ENCODE data around the gene YPEL2.

YPEL2 gene

GRCh38 chr17:59361916-59362810, 30.7 kb downstream of the YPEL2 start:
- Mint-ChIP-seq H3K4me1 (peaks cover 77% of the 10 kb centered on the region), H3K36me3 (peaks cover 5% of the 10 kb centered on the region), H3K27ac (peak overlapping the region; percentile 96), H3K9me3 (no peaks in the 10 kb centered on the region), H3K4me3 (peak overlapping the region; percentile 67)
- ATAC-seq (peak; percentile 72), DNase-seq (ENCODE audit: low spot score in 2 of 2) (no peak)

- peaks cover 78% of the 10 kb centered on the region for H3K4me1 Mint-ChIP-seq
- H3K4me3 Mint-ChIP-seq, result peak overlapping the region; percentile 67
- no peak for ATAC-seq
- no peaks in the 10 kb centered on the region for H3K9me3 Mint-ChIP-seq
- peaks cover 5% of the 10 kb centered on the region for H3K36me3 Mint-ChIP-seq
- DNase-seq (ENCODE audit: low spot score in 2 of 2), result no peak
- H3K27ac Mint-ChIP-seq, result peak overlapping the region; percentile 96
Measured at GRCh38 chr17:59362811-59363205, 31.4 kb downstream of the YPEL2 start.

- Mint-ChIP-seq H3K36me3 (no peaks in the 10 kb centered on the region), H3K4me3 (peak overlapping the region; percentile 10), H3K9me3 (no peaks in the 10 kb centered on the region), H3K4me1 (peaks cover 72% of the 10 kb centered on the region), H3K27ac (peak overlapping the region; percentile 54)
- no peak for DNase-seq (ENCODE audit: low spot score in 2 of 2)
- no peak for ATAC-seq
Measured at GRCh38 chr17:59365383-59365981, 34.0 kb downstream of the YPEL2 start.

- H3K36me3 Mint-ChIP-seq, result no peaks in the 10 kb centered on the region
Measured at GRCh38 chr17:59366040-59366757, 34.7 kb downstream of the YPEL2 start.

GRCh38 chr17:59366773-59367656, 35.6 kb downstream of the YPEL2 start:
- Mint-ChIP-seq H3K9me3 (no peaks in the 10 kb centered on the region), H3K4me1 (peaks cover 72% of the 10 kb centered on the region), H3K4me3 (peak overlapping the region; percentile 10), H3K36me3 (no peaks in the 10 kb centered on the region), H3K27ac (peak overlapping the region; percentile 54)
- no peak for DNase-seq (ENCODE audit: low spot score in 2 of 2)
- no peak for ATAC-seq

More at GRCh38 chr17:59366040-59366757, 34.7 kb downstream of the YPEL2 start:
- Mint-ChIP-seq H3K4me3 (peak overlapping the region; percentile 10), H3K9me3 (no peaks in the 10 kb centered on the region), H3K4me1 (peaks cover 72% of the 10 kb centered on the region), H3K27ac (peak overlapping the region; percentile 54)
- DNase-seq (ENCODE audit: low spot score in 2 of 2) (no peak), ATAC-seq (no peak)

- Mint-ChIP-seq H3K4me3 (no peak overlapping the region), H3K9me3 (no peaks in the 10 kb centered on the region), H3K4me1 (peaks cover 72% of the 10 kb centered on the region), H3K27ac (peak overlapping the region; percentile 54), H3K36me3 (no peaks in the 10 kb centered on the region)
- ATAC-seq, result no peak
- no peak for DNase-seq (ENCODE audit: low spot score in 2 of 2)
Measured at GRCh38 chr17:59367657-59368045, 36.2 kb downstream of the YPEL2 start.

- no peak for DNase-seq (ENCODE audit: low spot score in 2 of 2)
- Mint-ChIP-seq H3K36me3 (no peaks in the 10 kb centered on the region), H3K9me3 (no peaks in the 10 kb centered on the region), H3K4me3 (no peak overlapping the region), H3K4me1 (peaks cover 74% of the 10 kb centered on the region), H3K27ac (peak overlapping the region; percentile 23)
- no peak for ATAC-seq
Measured at GRCh38 chr17:59368218-59368857, 36.9 kb downstream of the YPEL2 start.

GRCh38 chr17:59369031-59369975, 37.8 kb downstream of the YPEL2 start:
- ATAC-seq, result no peak
- H3K27ac Mint-ChIP-seq, result no peak overlapping the region
- H3K4me1 Mint-ChIP-seq, result peaks cover 74% of the 10 kb centered on the region
- H3K9me3 Mint-ChIP-seq, result no peaks in the 10 kb centered on the region
- H3K4me3 Mint-ChIP-seq, result no peak overlapping the region
- no peak for DNase-seq (ENCODE audit: low spot score in 2 of 2)
- H3K36me3 Mint-ChIP-seq, result no peaks in the 10 kb centered on the region

- Mint-ChIP-seq H3K4me1 (peaks cover 70% of the 10 kb centered on the region), H3K9me3 (no peaks in the 10 kb centered on the region), H3K27ac (peak overlapping the region; percentile 51), H3K36me3 (no peaks in the 10 kb centered on the region), H3K4me3 (no peak overlapping the region)
- DNase-seq (ENCODE audit: low spot score in 2 of 2), result no peak
- ATAC-seq, result no peak
Measured at GRCh38 chr17:59370593-59371299, 39.3 kb downstream of the YPEL2 start.

GRCh38 chr17:59371416-59372100, 40.1 kb downstream of the YPEL2 start:
- H3K4me1 Mint-ChIP-seq, result peaks cover 70% of the 10 kb centered on the region
- DNase-seq (ENCODE audit: low spot score in 2 of 2), result no peak
- no peaks in the 10 kb centered on the region for H3K9me3 Mint-ChIP-seq
- H3K4me3 Mint-ChIP-seq, result peak overlapping the region; percentile 17
- peak overlapping the region; percentile 51 for H3K27ac Mint-ChIP-seq
- H3K36me3 Mint-ChIP-seq, result no peaks in the 10 kb centered on the region
- ATAC-seq, result no peak

GRCh38 chr17:59372138-59372751, 40.8 kb downstream of the YPEL2 start:
- peak; percentile 39 for ATAC-seq
- no peaks in the 10 kb centered on the region for H3K9me3 Mint-ChIP-seq

GRCh38 chr17:59373882-59374495, 42.5 kb downstream of the YPEL2 start:
- Mint-ChIP-seq H3K9me3 (no peaks in the 10 kb centered on the region), H3K27ac (peak overlapping the region; percentile 51), H3K4me3 (peak overlapping the region; percentile 11), H3K4me1 (peaks cover 54% of the 10 kb centered on the region), H3K36me3 (no peaks in the 10 kb centered on the region)
- DNase-seq (ENCODE audit: low spot score in 2 of 2) (no peak), ATAC-seq (no peak)

More at GRCh38 chr17:59372138-59372751, 40.8 kb downstream of the YPEL2 start:
- H3K36me3 Mint-ChIP-seq, result no peaks in the 10 kb centered on the region
- H3K4me3 Mint-ChIP-seq, result peak overlapping the region; percentile 17
- H3K27ac Mint-ChIP-seq, result peak overlapping the region; percentile 51
- no peak for DNase-seq (ENCODE audit: low spot score in 2 of 2)
- peaks cover 66% of the 10 kb centered on the region for H3K4me1 Mint-ChIP-seq
